ENCODE results near the gene ACSS1.

Gene ACSS1

GRCh38 chr20:25000268-25000801 lies 57.6 kb downstream of the ACSS1 start:
- peak; percentile 10; the same call in 2 of the 3 replicates for ATAC-seq
- TF ChIP-seq CSRNP3 (CRISPR knock-in tag; IDR thresholded peaks at IDR 0.05) (no peak), ISL1 (CRISPR knock-in tag; IDR thresholded peaks at IDR 0.05) (peak; percentile 50)

- no peak for ATAC-seq
- TF ChIP-seq GLIS3 (CRISPR knock-in tag; IDR thresholded peaks at IDR 0.05): no peak
These were observed 58.4 kb downstream of the ACSS1 start for GRCh38 chr20:24999568-24999967.

GRCh38 chr20:24998631-24999445 lies 59.1 kb downstream of the ACSS1 start:
- ATAC-seq: no peak
- TF ChIP-seq RARB (CRISPR knock-in tag; IDR thresholded peaks at IDR 0.05) (no peak), CSDC2 (CRISPR knock-in tag; IDR thresholded peaks at IDR 0.05) (no peak), ZNF70 (CRISPR knock-in tag; IDR thresholded peaks at IDR 0.05) (no peak)

GRCh38 chr20:24998121-24998520 lies 59.8 kb downstream of the ACSS1 start:
- TF ChIP-seq ZC3H10 (CRISPR knock-in tag; IDR thresholded peaks at IDR 0.05): no peak
- TF ChIP-seq TCF4 (CRISPR knock-in tag; IDR thresholded peaks at IDR 0.05; ENCODE audit: borderline replicate concordance): no peak
- TF ChIP-seq PATZ1 (CRISPR knock-in tag; IDR thresholded peaks at IDR 0.05; ENCODE audit: borderline replicate concordance): no peak
- ATAC-seq: no peak

GRCh38 chr20:24996449-24997377 lies 61.2 kb downstream of the ACSS1 start:
- ATAC-seq: no peak
- TF ChIP-seq POU6F1 (CRISPR knock-in tag; IDR thresholded peaks at IDR 0.05; ENCODE audit: borderline replicate concordance, low read depth) (no peak), ZNF70 (CRISPR knock-in tag; IDR thresholded peaks at IDR 0.05) (no peak), ZNF8 (CRISPR knock-in tag; IDR thresholded peaks at IDR 0.05) (no peak), ZFP30 (CRISPR knock-in tag; IDR thresholded peaks at IDR 0.05) (no peak), TCF4 (CRISPR knock-in tag; IDR thresholded peaks at IDR 0.05; ENCODE audit: borderline replicate concordance) (no peak), ARNTL (CRISPR knock-in tag; IDR thresholded peaks at IDR 0.05; ENCODE audit: borderline replicate concordance, low read depth) (no peak), PPARA (CRISPR knock-in tag; IDR thresholded peaks at IDR 0.05; ENCODE audit: borderline replicate concordance) (no peak), ZC3H10 (CRISPR knock-in tag; IDR thresholded peaks at IDR 0.05) (no peak), BACH2 (CRISPR knock-in tag; IDR thresholded peaks at IDR 0.05; ENCODE audit: borderline replicate concordance) (no peak), CREB5 (CRISPR knock-in tag; IDR thresholded peaks at IDR 0.05; ENCODE audit: low read depth) (no peak), CSDC2 (CRISPR knock-in tag; IDR thresholded peaks at IDR 0.05) (no peak), ZNF565 (CRISPR knock-in tag; conservative IDR thresholded peaks at IDR 0.05; ENCODE audit: low read depth) (no peak), PATZ1 (CRISPR knock-in tag; IDR thresholded peaks at IDR 0.05; ENCODE audit: borderline replicate concordance) (no peak), SNAI2 (CRISPR knock-in tag; IDR thresholded peaks at IDR 0.05) (no peak), ISL1 (CRISPR knock-in tag; IDR thresholded peaks at IDR 0.05) (no peak), CSRNP3 (CRISPR knock-in tag; IDR thresholded peaks at IDR 0.05) (no peak)

All from SK-N-SH treated with all-trans-retinoic acid at 6 μM for 48 hours (cell line).